KMS-11 (cell line): Measurements from ENCODE around the gene NCAM1.

Experiments used
- H2AFZ ChIP-seq: fragments of 200-600 bp; sonication (generic); 2 replicates; pipeline ENCODE4 v1.6.1; 2016; ENCODE audit warnings: antibody characterized with exemption, mixed run types, low read depth
- H3K27ac ChIP-seq: fragments of 200-600 bp; sonication (generic); 2 replicates; pipeline ENCODE4 v1.6.1; 2016; ENCODE audit warnings: mild to moderate bottlenecking, mixed run types
- H3K27me3 ChIP-seq: fragments of 200-600 bp; sonication (generic); 2 replicates; pipeline ENCODE4 v1.6.1; 2017; ENCODE audit warnings: mild to moderate bottlenecking, low read depth, mixed run types, moderate library complexity; ENCODE audit not compliant: insufficient read depth
- H3K36me3 ChIP-seq: fragments of 200-600 bp; sonication (generic); 2 replicates; pipeline ENCODE4 v1.6.1; 2017; ENCODE audit warnings: mild to moderate bottlenecking, mixed run types; ENCODE audit not compliant: insufficient read depth
- H3K4me1 ChIP-seq: fragments of 200-600 bp; sonication (generic); 2 replicates; pipeline ENCODE4 v1.6.1; 2016; ENCODE audit warnings: mild to moderate bottlenecking, low read depth, mixed run types; ENCODE audit not compliant: poor library complexity, severe bottlenecking
- H3K4me2 ChIP-seq: fragments of 200-600 bp; sonication (generic); 2 replicates; pipeline ENCODE4 v1.7.0; 2016; ENCODE audit warnings: mild to moderate bottlenecking, mixed run types
- H3K4me3 ChIP-seq: fragments of 200-600 bp; sonication (generic); IDR thresholded peaks from 2 replicates; pipeline ENCODE4 v1.6.1; 2017; ENCODE audit warnings: low read depth, low read length, mixed read lengths; ENCODE audit not compliant: insufficient read depth
- H3K79me2 ChIP-seq: fragments of 200-600 bp; sonication (generic); 2 replicates; pipeline ENCODE4 v1.6.1; 2016; ENCODE audit warnings: low read depth, mixed run types; ENCODE audit not compliant: insufficient read depth
- H3K9ac ChIP-seq: fragments of 200-600 bp; sonication (generic); 2 replicates; pipeline ENCODE4 v1.6.1; 2016; ENCODE audit warnings: mild to moderate bottlenecking, mixed run types
- H4K20me1 ChIP-seq: fragments of 200-600 bp; sonication (generic); 2 replicates; pipeline ENCODE4 v1.6.1; 2016; ENCODE audit warnings: mild to moderate bottlenecking, mixed run types; ENCODE audit not compliant: insufficient read depth
- TF ChIP-seq, protein P1 (sequence below): fragments of 200-600 bp; sonication (generic); conservative IDR thresholded peaks from 2 replicates; pipeline ENCODE4 v1.6.1; 2017; ENCODE audit warnings: low read depth, mild to moderate bottlenecking, antibody characterized with exemption, low read length, moderate library complexity, mixed read lengths

The NCAM1 gene

DNA sequence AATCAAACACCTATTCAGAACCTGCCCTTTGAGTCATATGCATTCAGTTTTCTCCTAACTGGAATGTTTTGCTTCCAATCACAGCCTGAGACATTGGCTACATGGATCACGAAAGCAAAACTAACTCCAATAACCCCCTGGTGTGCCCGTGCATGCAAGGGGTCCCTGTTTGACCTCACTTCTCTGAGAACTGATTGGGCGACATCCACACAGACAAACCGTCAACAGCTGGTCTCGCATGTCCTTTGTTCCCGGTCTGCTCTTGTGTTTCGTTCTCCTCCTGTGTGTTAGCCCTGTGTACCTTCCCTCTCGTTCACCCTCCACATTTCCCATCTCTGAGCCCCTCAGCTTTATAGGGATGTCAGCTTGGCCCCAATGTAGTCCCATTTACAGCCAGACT is 286.0 kb downstream of the NCAM1 start:
- no peak overlapping the region for H3K4me3 ChIP-seq
- no peaks in the 10 kb centered on the region for H3K4me1 ChIP-seq
- TF ChIP-seq, protein P1, sequence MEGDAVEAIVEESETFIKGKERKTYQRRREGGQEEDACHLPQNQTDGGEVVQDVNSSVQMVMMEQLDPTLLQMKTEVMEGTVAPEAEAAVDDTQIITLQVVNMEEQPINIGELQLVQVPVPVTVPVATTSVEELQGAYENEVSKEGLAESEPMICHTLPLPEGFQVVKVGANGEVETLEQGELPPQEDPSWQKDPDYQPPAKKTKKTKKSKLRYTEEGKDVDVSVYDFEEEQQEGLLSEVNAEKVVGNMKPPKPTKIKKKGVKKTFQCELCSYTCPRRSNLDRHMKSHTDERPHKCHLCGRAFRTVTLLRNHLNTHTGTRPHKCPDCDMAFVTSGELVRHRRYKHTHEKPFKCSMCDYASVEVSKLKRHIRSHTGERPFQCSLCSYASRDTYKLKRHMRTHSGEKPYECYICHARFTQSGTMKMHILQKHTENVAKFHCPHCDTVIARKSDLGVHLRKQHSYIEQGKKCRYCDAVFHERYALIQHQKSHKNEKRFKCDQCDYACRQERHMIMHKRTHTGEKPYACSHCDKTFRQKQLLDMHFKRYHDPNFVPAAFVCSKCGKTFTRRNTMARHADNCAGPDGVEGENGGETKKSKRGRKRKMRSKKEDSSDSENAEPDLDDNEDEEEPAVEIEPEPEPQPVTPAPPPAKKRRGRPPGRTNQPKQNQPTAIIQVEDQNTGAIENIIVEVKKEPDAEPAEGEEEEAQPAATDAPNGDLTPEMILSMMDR = no peak
- no peak overlapping the region for H3K4me2 ChIP-seq
- no peak overlapping the region for H3K27ac ChIP-seq
- no peaks in the 10 kb centered on the region for H4K20me1 ChIP-seq
- no peaks in the 10 kb centered on the region for H3K36me3 ChIP-seq
- no peak overlapping the region for H2AFZ ChIP-seq
- H3K9ac ChIP-seq = no peak overlapping the region
- no peaks in the 10 kb centered on the region for H3K79me2 ChIP-seq
- no peaks in the 10 kb centered on the region for H3K27me3 ChIP-seq

DNA sequence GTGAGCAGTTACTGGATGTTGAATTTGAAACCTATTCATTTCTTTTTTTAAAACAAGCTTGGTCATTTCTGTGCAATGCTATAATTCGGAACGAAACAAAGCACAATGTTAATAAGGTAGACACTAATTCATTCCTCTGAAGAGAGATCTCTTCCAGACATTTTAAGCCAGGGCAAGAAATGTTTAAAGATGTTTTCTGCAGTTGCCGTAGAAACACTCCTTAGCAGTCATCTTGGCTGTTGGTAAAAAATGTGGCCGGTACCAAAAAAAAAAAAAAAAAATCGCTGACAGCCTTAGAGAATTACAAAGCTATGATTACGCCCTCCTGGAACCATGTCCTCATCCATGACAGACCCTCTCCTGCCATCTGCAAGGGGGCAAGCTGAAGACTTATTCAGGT is 286.7 kb downstream of the NCAM1 start:
- Histone ChIP-seq H3K27ac (no peak overlapping the region), H3K4me3 (no peak overlapping the region), H3K4me1 (no peaks in the 10 kb centered on the region), H3K9ac (no peak overlapping the region), H3K27me3 (no peaks in the 10 kb centered on the region), H3K79me2 (no peaks in the 10 kb centered on the region), H2AFZ (no peak overlapping the region), H3K36me3 (no peaks in the 10 kb centered on the region), H3K4me2 (no peak overlapping the region), H4K20me1 (no peaks in the 10 kb centered on the region)
- TF ChIP-seq, protein P1 = no peak

DNA sequence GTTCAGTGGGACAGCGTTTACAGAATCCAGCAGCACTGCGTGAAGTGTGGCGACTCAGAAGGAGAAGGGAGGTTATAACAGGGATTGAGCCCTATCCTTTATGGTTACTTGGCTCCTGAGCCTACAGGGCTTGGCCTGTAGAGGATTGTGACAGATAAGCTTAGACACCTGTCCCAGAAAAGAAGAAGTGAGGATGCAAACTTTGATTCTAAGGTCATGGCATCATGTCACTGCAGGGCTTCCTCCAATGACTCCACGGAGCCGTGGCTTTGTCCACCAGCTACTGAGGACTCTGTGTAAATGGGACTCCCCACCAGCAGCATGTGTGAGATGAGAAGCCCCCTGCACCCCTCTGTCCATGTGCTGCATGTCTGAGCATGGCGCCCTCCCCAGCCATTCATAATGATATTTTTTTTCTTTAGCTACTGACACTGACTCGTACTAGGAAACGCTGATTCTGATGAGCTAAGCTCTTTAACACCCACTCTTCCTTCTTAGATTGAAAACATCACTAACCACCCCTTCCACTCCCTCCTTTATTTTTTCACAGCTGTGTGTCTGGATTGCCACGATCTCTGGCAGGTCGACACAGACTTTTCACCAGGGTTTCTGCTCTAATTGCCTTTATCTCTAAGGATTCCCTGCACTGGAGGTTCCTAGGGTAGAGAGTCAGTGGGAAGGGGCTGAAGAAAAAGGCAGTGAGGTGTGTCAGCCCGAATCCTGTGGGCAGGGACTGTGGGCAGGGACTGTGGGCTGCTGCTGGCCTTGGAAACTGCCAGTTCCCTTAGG is 287.7 kb downstream of the NCAM1 start:
- Histone ChIP-seq H3K4me1 (no peaks in the 10 kb centered on the region), H3K9ac (no peak overlapping the region), H3K27me3 (no peaks in the 10 kb centered on the region), H3K79me2 (no peaks in the 10 kb centered on the region), H3K27ac (no peak overlapping the region), H4K20me1 (no peaks in the 10 kb centered on the region), H3K4me3 (no peak overlapping the region), H3K4me2 (no peak overlapping the region), H3K36me3 (no peaks in the 10 kb centered on the region), H2AFZ (no peak overlapping the region)
- TF ChIP-seq, protein P1 = no peak

DNA sequence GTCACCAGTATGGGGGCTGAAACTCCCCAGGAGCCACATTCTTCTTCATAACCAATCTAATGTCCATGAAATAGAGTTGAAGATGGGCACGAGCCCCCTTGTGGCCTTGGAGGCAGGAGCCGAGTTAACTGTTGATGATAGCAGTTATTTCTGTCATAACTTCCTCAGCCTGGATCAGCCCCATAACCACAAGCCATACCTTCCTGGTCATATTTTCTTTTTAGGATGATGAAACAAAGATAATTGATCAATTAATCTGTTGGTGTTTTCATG is 288.2 kb downstream of the NCAM1 start:
- no peak overlapping the region for H3K27ac ChIP-seq
- no peaks in the 10 kb centered on the region for H3K27me3 ChIP-seq
- TF ChIP-seq, protein P1 = no peak
- H3K36me3 ChIP-seq = no peaks in the 10 kb centered on the region
- H3K4me1 ChIP-seq = no peaks in the 10 kb centered on the region
- H3K4me3 ChIP-seq = no peak overlapping the region
- no peak overlapping the region for H3K4me2 ChIP-seq
- no peak overlapping the region for H3K9ac ChIP-seq
- no peaks in the 10 kb centered on the region for H4K20me1 ChIP-seq
- H3K79me2 ChIP-seq = no peaks in the 10 kb centered on the region
- H2AFZ ChIP-seq = no peak overlapping the region
